HG02642 (cell line): ENCODE measurements around the gene ZSCAN9.
A peak's percentile ranks its signal among the peaks of the same experiment; 100 is the strongest.

Source experiments
- ATAC-seq: cut with Tn5 transposase; IDR thresholded peaks from one replicate; pipeline ENCODE4 v1.9.1; 2021; ENCODE audit warnings: mild to moderate bottlenecking; ENCODE audit not compliant: unreplicated experiment, poor library complexity

Gene ZSCAN9

GRCh38 chr6:28266563-28266961, 41.5 kb downstream of the ZSCAN9 start:
- ATAC-seq = no peak

GRCh38 chr6:28266962-28267694, 42.1 kb downstream of the ZSCAN9 start, which contains the start of gene ZSCAN26:
Gene ZSCAN26, plus strand, starts transcription at chr6:28267143. Its CDS starts 4,777 bp downstream, at chr6:28271920.
- peak; percentile 94 for ATAC-seq

GRCh38 chr6:28267695-28268059, 42.6 kb downstream of the ZSCAN9 start:
- no peak for ATAC-seq

- ATAC-seq = no peak
Observed at GRCh38 chr6:28269492-28269891, 44.4 kb downstream of the ZSCAN9 start.

- no peak for ATAC-seq
Observed at GRCh38 chr6:28274888-28275287, 49.8 kb downstream of the ZSCAN9 start.

GRCh38 chr6:28277746-28278145, 52.7 kb downstream of the ZSCAN9 start:
- no peak for ATAC-seq

GRCh38 chr6:28280595-28281287, 55.7 kb downstream of the ZSCAN9 start:
- no peak for ATAC-seq

- peak; percentile 90 for ATAC-seq
Observed at GRCh38 chr6:28281288-28282064, 56.4 kb downstream of the ZSCAN9 start, which contains the start of gene PGBD1. Gene PGBD1, plus strand, starts transcription at chr6:28281572. Its CDS starts 2,242 bp downstream, at chr6:28283814.

GRCh38 chr6:28282926-28283325, 57.9 kb downstream of the ZSCAN9 start:
- ATAC-seq = no peak
